Pancreas (tissue), 10 donors: ENCODE measurements around the gene KIF3C. TPM values are rescaled to one million over a fixed set of nuclear protein-coding genes. Genes with fewer than 3 reads are reported as not detected.
"Not testable (repeated sequence)": the region's sequence is repeated elsewhere in the genome, so short reads cannot be mapped to it uniquely, and the experiment has no call there.

Source experiments
- ATAC-seq, 4 donors: fragments of 200-7000 bp; cut with Tn5 transposase; one replicate each; pipeline versions ENCODE4 v1.8.0 to v1.9.1; 2020; ENCODE audit warnings: mild to moderate bottlenecking in 4 of 4, moderate library complexity in 4 of 4
- DNase-seq, 6 donors: peaks; one replicate each; pipeline ENCODE4 v3.0.0-alpha.2; 2020
- FAIRE-seq: peaks from 2 replicates; lab custom pipeline; 2012; peaks lifted over from hg19 to GRCh38; lab: Jason Lieb, UNC
- H3K27ac ChIP-seq, 4 donors: fragments of 200-600 bp; sonication (generic); 1 replicate in 3 of 4; 2 replicates in 1 of 4; pipeline versions ENCODE4 v1.5.0 to v1.8.0; 2020
- H3K27me3 ChIP-seq, 4 donors: fragments of 200-600 bp; one replicate each; pipeline ENCODE4 v1.8.0; 2021
- H3K36me3 ChIP-seq, 3 donors: fragments of 200-600 bp; sonication (generic) in 1 of 3; one replicate each; pipeline versions ENCODE4 v1.5.0 to v1.8.0; 2020 to 2021
- H3K4me1 ChIP-seq, 3 donors: fragments of 200-600 bp; one replicate each; pipeline ENCODE4 v1.8.0; 2021
- H3K4me3 ChIP-seq, 4 donors: fragments of 200-600 bp; sonication (generic) in 2 of 4; one replicate each; pipeline versions ENCODE4 v1.5.0 to v1.8.0; 2020 to 2021
- H3K9me3 ChIP-seq, 4 donors: fragments of 200-600 bp; one replicate each; pipeline ENCODE4 v1.8.0; 2021
- WGBS, 2 donors: extraction: QIAGEN DNeasy Blood & Tissue Kit; methylation state at CpG; one replicate each; pipeline ENCODE4 v1.1.7; 2013; 5-methylcytosine and 5-hydroxymethylcytosine counted together
- intact Hi-C, 3 donors: fragments of 100-400 bp; cut with DNase I; formaldehyde crosslinking; loops; one replicate each; pipeline versions ENCODE4 v1.11.1 to v1.14.2; 2022
- polyA plus RNA-seq, 2 donors: library from polyadenylated mRNA; stranded (reverse); fragments of 200-250 nt; gene quantifications; one replicate each; pipeline ENCODE4 v1.2.3, GENCODE V29; 2013
- total RNA-seq, 6 donors: library from RNA; stranded (reverse); fragmentation: NEBNext Ultra II Directional in 4 of 6; extraction: Animal tissue kit (Norgen Biotek cat#: 25700) in 4 of 6; gene quantifications; one replicate each; pipeline versions ENCODE4 v1.2.1 to v1.2.4, GENCODE V29; 2021 to 2023
- TF ChIP-seq, protein P1 (sequence below), 4 donors: fragments of 200-600 bp; sonication (generic) in 3 of 4; IDR thresholded peaks; one replicate each; pipeline versions ENCODE4 v1.5.0 to v1.8.0; 2021; ENCODE audit warnings: antibody characterized with exemption in 4 of 4
- donor health status: healthy with polysubstance abuse.
- donor health status: DM: no; HTN: no; CAD: no; lungs with moderate emphysema.
- donor health status: DM: no; HTN: no; CAD: no.
- donor health status: control.
- donor health status: control.
- donor health status: Bipolar disorder and iron deficiency.
- donor health status: DM: yes; HTN: yes; CAD: no.
- donor health status: DM: no; HTN: no; CAD: no.
- donor health status: DM: no; HTN: no; CAD: no.
- donor health status: DM: yes; HTN: yes; CAD: no.

Gene KIF3C
- total and polyA plus RNA-seq, 8 donors = 0.38 to 8.2 (median 2.0) TPM

DNA sequence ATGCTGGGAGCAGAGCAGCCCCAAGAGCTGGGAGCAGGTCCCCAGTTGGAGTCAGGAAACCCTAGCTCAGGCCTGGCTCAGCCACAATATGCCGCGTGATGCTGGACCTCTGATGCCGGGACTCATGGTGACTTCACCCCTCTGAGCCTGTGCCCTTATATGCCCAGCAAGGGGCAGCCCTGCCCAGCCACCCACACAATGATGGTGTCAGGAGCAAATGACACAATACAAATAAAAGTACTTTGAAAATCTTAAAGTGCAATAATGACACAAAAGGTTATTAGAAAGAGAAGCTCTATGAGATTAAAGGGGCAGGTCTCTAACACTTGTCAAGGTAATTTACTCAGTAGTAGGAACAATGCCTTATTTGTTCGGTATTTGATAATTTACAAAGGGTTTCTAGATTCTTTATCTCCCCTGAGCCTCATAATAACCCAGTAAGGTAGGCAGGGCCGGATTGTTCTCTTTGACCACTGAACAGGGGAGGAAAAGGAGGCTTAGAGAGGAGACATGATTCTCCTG is 18.3 kb upstream of the KIF3C start:
- TF ChIP-seq, protein P1, sequence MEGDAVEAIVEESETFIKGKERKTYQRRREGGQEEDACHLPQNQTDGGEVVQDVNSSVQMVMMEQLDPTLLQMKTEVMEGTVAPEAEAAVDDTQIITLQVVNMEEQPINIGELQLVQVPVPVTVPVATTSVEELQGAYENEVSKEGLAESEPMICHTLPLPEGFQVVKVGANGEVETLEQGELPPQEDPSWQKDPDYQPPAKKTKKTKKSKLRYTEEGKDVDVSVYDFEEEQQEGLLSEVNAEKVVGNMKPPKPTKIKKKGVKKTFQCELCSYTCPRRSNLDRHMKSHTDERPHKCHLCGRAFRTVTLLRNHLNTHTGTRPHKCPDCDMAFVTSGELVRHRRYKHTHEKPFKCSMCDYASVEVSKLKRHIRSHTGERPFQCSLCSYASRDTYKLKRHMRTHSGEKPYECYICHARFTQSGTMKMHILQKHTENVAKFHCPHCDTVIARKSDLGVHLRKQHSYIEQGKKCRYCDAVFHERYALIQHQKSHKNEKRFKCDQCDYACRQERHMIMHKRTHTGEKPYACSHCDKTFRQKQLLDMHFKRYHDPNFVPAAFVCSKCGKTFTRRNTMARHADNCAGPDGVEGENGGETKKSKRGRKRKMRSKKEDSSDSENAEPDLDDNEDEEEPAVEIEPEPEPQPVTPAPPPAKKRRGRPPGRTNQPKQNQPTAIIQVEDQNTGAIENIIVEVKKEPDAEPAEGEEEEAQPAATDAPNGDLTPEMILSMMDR (IDR thresholded peaks at IDR 0.05) = no peak
- no peak for FAIRE-seq
- no peaks in the 10 kb centered on the region for H3K27me3 ChIP-seq
- WGBS, 2 donors = 29 to 43% methylated on average over 5 of the region's 5 CpGs
- peak in 5 of 6 donors; percentile 37 to 69 (median 47) for DNase-seq
- no peak overlapping the region for H3K4me3 ChIP-seq
- H3K4me1 ChIP-seq = peaks cover 23 to 25% (median 25%) of the 10 kb centered on the region in 3 donors
- H3K36me3 ChIP-seq = no peaks in the 10 kb centered on the region
- intact Hi-C loops = no loop called here
- no peaks in the 10 kb centered on the region for H3K9me3 ChIP-seq
- peak overlapping the region in 3 of 4 donors; percentile 7 to 80 (median 76) for H3K27ac ChIP-seq
- peak in 3 of 4 donors; percentile 57 to 58 (median 58) for ATAC-seq

DNA sequence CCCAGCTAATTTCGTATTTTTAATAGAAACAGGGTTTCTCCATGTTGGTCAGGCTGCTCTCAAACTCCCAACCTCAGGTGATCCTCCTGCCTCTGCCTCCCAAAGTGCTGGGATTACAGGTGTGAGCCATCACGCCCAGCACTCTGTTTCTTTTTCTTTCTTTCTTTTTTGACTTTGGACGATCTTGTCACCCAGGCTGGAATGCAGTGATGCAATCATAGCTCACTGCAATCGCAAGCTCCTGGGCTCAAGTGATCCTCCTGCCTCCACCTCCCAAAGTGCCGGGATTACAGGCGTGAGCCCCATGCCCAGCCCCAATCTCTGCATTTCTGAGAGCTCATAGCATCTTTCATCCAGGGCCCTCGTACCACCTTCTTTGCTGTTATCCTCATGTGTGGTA is 17.1 kb upstream of the KIF3C start:
- H3K36me3 ChIP-seq, H3K27ac ChIP-seq: not testable (repeated sequence)

DNA sequence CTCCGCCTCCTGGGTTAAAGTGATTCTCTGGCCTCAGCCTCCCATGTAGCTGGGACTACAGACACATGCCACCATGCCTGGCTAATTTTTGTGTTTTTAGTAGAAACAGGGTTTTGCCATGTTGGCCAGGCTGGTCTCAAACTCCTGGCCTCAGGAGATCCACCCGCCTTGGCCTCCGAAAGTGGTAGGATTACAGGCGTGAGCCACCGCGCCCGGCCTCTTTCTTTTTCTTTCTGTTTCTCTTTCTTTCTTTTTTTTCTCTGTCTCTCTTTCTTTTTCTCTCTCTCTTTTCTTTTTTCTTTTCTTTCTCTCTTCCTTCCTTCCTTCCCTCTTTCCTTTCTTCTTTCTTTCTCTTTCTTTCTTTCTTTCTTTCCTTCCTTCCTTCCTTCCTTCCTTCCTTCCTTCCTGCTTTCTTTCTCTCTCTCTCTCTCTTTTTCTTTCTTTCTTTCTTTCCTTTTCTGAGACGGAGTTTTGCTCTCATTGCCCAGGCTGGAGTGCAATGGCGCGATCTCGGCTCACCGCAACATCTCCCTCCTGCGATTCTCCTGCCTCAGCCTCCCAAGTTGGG is 16.6 kb upstream of the KIF3C start:
- ATAC-seq, FAIRE-seq, intact Hi-C loops, H3K4me3 ChIP-seq, DNase-seq, H3K27me3 ChIP-seq, H3K36me3 ChIP-seq, H3K9me3 ChIP-seq, H3K27ac ChIP-seq: not testable (repeated sequence)
- 96 to 99% methylated on average over 13 of the region's 13 CpGs for WGBS, 2 donors
- peaks cover 23 to 25% (median 25%) of the 10 kb centered on the region in 3 donors for H3K4me1 ChIP-seq

More for the DNA sequence above, 17.1 kb upstream of the KIF3C start:
- FAIRE-seq, H3K9me3 ChIP-seq, H3K4me3 ChIP-seq, DNase-seq, H3K27me3 ChIP-seq, ATAC-seq, intact Hi-C loops: not testable (repeated sequence)
- peaks cover 23 to 25% (median 25%) of the 10 kb centered on the region in 3 donors for H3K4me1 ChIP-seq
- WGBS, 2 donors = 82 to 89% methylated on average over 7 of the region's 7 CpGs

DNA sequence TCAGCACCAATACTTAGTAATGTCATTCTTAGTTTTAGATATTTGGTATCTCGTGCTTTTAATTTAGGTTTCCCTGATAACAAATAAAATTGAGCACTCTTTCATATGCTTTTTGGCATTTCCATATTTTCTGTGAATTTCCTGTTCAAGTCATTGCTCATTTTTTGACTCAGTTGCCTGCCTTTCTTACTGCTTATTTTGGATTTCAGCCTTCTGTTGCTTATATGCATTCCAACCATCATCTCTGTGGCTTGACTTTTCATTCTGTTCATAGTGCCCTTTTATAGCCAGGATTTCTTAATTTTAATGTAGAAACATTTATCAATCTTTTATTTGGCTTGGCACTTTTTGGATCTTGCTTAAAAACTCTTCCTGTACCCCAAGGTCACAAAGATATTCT is 14.5 kb upstream of the KIF3C start:
- ATAC-seq = no peak

DNA sequence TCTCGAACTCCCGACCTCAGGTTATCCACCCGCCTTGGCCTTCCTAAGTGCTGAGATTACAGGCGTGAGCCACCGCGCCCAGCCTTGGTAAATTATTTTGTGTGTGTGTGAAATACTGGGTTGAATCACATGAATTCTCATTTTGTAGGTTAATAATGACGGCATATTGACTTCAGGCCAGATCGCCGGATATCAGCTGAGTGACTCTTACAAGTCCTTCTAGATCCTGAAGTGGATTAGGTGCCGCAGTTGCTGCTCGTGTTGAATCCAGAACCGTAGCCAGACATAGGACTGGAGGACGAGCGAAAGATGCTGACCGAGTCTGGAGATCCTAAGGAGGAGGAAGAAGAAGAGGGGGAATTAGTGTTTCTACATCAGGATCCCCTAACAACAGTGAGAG is 12.2 kb upstream of the KIF3C start:
- Histone ChIP-seq H3K4me1 (peaks cover 0 to 6% (median 6%) of the 10 kb centered on the region in 3 donors), H3K9me3 (no peaks in the 10 kb centered on the region), H3K27ac (no peak overlapping the region), H3K27me3 (no peaks in the 10 kb centered on the region), H3K36me3 (no peaks in the 10 kb centered on the region), H3K4me3 (no peak overlapping the region)
- TF ChIP-seq, protein P1 (IDR thresholded peaks at IDR 0.05) = no peak
- FAIRE-seq (no peak), ATAC-seq (no peak), DNase-seq (no peak)
- intact Hi-C loops = loop anchor here in 1 of 3 donors (5.0 kb wide), 1 partner anchor 153 kb away; no protein-coding TSS in a partner anchor
- 90 to 93% methylated on average over 15 of the region's 15 CpGs for WGBS, 2 donors

More for the DNA sequence above, 14.5 kb upstream of the KIF3C start:
- Histone ChIP-seq H3K27ac (no peak overlapping the region), H3K9me3 (no peaks in the 10 kb centered on the region), H3K27me3 (no peaks in the 10 kb centered on the region), H3K36me3 (no peaks in the 10 kb centered on the region), H3K4me1 (peaks cover 21 to 26% (median 22%) of the 10 kb centered on the region in 3 donors), H3K4me3 (no peak overlapping the region)
- WGBS, 2 donors = 65 to 83% methylated on average over 1 of the region's 1 CpG
- DNase-seq = no peak
- TF ChIP-seq, protein P1 (IDR thresholded peaks at IDR 0.05) = no peak
- intact Hi-C loops = no loop called here
- no peak for FAIRE-seq

DNA sequence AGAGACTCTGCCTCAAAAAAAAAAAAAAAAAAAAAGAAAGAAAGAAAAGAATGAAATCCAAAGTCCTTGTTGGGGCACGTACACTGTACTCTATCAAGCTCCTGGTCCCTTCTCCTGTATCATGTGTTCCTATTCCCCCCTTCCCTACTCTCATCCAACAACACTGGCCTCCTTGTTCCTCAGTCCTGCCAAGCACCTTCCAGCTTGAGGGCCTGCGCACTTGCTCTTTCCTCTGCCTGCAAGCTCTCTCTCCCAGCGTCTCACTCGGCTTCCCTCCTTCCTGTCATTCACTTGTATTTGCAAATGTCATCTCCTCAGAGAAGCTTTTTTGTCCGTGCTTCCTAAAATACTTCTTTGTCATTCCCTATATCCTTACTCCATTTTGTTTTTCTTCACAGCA is 10.8 kb upstream of the KIF3C start:
- H3K9me3 ChIP-seq = no peaks in the 10 kb centered on the region
- DNase-seq (no peak), FAIRE-seq (no peak), ATAC-seq (no peak)
- WGBS, 2 donors = 88 to 92% methylated on average over 5 of the region's 5 CpGs
- TF ChIP-seq, protein P1 (IDR thresholded peaks at IDR 0.05) = no peak
- intact Hi-C loops = loop anchor here in 1 of 3 donors (5.0 kb wide), 1 partner anchor 154 kb away; no protein-coding TSS in a partner anchor
- no peak overlapping the region for H3K4me3 ChIP-seq
- H3K36me3 ChIP-seq = no peaks in the 10 kb centered on the region
- H3K4me1 ChIP-seq = peaks cover 0 to 6% (median 5%) of the 10 kb centered on the region in 3 donors
- no peak overlapping the region for H3K27ac ChIP-seq
- no peaks in the 10 kb centered on the region for H3K27me3 ChIP-seq
